HG03280 (cell line): Measurements from ENCODE around the gene SLC38A11.

Experiments
- ATAC-seq: cut with Tn5 transposase; IDR thresholded peaks from one replicate; pipeline ENCODE4 v1.9.1; 2021; ENCODE audit warnings: mild to moderate bottlenecking, moderate library complexity; ENCODE audit not compliant: unreplicated experiment

Gene SLC38A11

GRCh38 chr2:164846276-164846675 lies 109.0 kb downstream of the SLC38A11 start:
- no peak for ATAC-seq
